ENCODE measurements around the gene CEP192.

DNA sequence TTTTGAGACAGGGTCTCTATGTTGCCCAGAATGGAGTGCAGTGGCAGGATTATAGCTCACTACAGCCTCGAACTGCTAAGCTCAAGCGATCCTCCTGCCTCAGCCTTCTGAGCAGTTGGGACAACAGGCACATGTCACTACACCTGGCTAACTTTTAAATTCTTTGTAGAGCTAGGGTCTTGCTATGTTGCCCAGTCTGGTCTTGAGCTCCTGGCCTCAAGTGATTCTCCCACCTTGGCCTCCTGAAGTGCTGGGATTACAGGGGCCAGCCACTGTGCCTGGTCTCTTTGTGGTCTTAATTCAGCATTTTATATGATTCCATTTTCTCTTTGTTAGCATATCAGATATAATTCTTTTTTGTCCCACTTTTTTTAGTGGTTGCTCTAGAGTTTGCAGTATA lies 34.1 kb downstream of the CEP192 start:
- no peak for TF ChIP-seq CTCF (IDR thresholded peaks at IDR 0.05)
- no peak for TF ChIP-seq EZH2 (IDR thresholded peaks at IDR 0.05; ENCODE audit: borderline replicate concordance, insufficient read depth, low read depth, low read length, poor library complexity, severe bottlenecking)
